Endometrial microvascular endothelial cells (primary cell): ENCODE results near the gene CENPB. TPM values are rescaled to one million over a fixed set of nuclear protein-coding genes. Genes with fewer than 3 reads are reported as not detected.
"Not testable (repeated sequence)": the region's sequence is repeated elsewhere in the genome, so short reads cannot be mapped to it uniquely, and the experiment has no call there.

ENCODE experiments used
- in situ Hi-C: cut with HindIII; loops from 2 replicates; pipeline ENCODE4 v1.10.0; 2017; ENCODE audit warnings: low sequenced_read_pairs, low pct_unique_long_range_greater_than_20kb; ENCODE audit errors: inconsistent ontology term
- total RNA-seq: library from RNA; depleted of rRNA; stranded (reverse); fragments of >200 nt; gene quantifications from one replicate; pipeline ENCODE4 v1.2.3, GENCODE V29; 2015; ENCODE audit errors: inconsistent ontology term

The CENPB gene
- total RNA-seq, 1 donor from 2014 or later = 105 TPM

DNA sequence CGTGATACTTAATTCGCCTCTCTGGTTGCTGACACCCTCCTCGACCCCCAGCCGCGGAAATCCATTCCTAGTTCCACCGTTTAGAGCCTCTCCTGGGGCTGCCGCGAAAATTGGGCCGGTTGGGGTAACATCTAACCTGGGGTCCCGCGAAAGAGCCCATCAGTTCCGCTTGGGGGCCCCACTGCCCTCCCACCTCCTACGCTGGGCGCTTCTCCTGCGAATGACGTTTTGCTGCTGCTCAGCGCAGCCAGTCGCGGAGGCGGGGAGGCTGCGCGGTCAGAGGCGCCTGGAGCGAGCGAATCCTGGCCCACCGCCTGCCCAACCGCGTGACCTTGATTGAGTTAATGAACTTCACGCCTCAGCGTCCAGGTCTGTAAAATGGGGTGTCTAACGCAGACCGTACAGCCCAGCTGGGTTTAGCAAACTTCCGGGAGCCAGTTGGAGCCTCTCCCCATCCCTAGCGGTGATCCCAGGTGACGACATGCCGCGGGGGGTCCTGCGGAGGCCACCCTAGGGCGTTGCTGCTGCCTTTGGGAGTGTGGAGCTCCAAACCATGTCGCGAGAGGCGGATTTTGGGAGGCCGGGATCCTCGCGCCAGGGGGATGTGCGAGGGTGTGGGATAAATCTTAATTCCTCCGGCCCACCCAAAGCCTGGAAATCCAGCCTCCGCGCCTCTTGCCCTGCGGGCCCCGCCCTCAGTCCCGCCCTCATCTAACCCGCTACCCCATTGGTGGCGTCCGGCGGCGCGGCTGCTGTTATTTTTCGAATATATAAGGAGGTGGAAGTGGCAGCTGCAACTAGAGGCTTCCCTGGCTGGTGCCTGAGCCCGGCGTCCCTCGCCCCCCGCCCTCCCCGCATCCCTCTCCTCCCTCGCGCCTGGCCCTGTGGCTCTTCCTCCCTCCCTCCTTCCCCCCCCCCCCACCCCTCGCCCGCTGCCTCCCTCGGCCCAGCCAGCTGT lies 9.2 kb upstream of the CENPB start, which contains the start of gene CDC25B:
Gene CDC25B, plus strand, starts transcription at position 800 of the 958 bp plus-strand sequence. CDS start 222 bp downstream, outside the sequence.
- in situ Hi-C loops = no loop called here

DNA sequence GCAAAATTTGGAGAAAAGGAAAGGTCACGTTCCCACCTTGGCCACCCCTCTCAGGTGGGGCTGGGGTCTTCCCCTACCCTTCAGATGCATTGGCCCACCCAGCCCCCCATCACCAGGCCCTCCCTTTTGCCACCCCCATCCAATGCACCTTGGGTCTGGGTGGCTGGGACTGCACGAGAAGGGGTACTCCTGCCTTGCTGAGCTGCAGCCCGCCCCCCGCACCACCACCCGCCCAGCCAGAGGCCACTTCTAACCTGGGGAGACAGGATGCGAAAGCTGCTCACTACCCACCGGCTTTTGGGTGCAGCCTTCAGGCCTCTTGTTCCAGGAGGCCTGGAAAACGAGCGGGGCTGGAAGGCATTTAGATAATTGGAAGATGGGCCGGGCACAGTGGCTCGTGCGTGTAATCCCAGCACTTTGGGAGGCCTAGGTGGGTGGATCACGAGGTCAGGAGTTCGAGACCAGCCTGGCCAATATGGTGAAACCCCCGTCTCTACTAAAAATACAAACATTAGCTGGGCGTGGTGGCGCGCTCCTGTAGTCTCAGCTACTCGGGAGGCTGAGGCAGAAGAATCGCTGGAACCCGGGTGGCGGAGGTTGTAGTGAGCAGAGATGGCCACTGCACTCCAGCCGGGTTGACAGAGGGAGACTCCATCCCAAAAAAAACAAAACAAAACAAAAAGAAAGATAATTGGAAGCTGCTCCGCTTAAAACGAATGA lies 8.3 kb upstream of the CENPB start:
- in situ Hi-C loops = no loop called here

DNA sequence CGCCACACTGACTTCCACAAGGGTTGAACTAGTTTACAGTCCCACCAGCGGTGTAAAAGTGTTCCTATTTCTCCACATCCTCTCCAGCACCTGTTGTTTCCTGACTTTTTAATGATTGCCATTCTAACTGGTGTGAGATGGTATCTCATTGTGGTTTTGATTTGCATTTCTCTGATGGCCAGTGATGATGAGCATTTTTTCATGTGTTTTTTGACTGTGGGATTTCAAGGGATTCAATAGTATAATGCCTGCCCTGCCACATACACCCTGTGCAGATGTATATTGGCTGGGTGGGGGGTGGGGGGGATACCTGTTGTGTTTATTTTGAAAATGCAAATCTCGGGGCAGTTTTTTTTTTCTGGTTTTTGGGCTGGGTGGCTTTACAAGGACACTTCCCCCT lies 7.6 kb upstream of the CENPB start:
- in situ Hi-C loops = not testable (repeated sequence)

DNA sequence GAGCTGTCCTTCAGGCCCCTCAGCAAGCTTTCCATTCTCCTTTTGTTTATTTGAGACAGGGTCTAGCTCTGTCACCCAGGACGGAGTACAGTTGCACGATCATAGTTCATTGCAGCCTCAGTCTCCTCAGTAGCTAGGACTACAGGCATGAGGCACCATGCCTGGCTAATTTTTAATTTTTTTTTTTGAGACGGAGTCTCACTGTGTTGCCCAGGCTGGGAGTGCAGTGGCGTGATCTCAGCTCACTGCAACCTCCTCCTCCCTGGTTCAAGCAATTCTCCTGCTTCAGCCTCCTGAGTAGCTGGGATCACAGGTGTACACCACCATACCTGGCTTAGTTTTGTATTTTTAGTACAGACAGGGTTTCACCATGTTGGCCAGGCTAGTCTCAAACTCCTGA lies 2.7 kb upstream of the CENPB start:
- in situ Hi-C loops = not testable (repeated sequence)

GRCh38 chr20:3788685-3789155 lies 2.2 kb upstream of the CENPB start:
- in situ Hi-C loops = no loop called here

- in situ Hi-C loops = no loop called here
Measured at GRCh38 chr20:3787324-3788014, 929 bp upstream of the CENPB start.

GRCh38 chr20:3786126-3786484 lies 435 bp downstream of the CENPB start:
- in situ Hi-C loops = no loop called here

DNA sequence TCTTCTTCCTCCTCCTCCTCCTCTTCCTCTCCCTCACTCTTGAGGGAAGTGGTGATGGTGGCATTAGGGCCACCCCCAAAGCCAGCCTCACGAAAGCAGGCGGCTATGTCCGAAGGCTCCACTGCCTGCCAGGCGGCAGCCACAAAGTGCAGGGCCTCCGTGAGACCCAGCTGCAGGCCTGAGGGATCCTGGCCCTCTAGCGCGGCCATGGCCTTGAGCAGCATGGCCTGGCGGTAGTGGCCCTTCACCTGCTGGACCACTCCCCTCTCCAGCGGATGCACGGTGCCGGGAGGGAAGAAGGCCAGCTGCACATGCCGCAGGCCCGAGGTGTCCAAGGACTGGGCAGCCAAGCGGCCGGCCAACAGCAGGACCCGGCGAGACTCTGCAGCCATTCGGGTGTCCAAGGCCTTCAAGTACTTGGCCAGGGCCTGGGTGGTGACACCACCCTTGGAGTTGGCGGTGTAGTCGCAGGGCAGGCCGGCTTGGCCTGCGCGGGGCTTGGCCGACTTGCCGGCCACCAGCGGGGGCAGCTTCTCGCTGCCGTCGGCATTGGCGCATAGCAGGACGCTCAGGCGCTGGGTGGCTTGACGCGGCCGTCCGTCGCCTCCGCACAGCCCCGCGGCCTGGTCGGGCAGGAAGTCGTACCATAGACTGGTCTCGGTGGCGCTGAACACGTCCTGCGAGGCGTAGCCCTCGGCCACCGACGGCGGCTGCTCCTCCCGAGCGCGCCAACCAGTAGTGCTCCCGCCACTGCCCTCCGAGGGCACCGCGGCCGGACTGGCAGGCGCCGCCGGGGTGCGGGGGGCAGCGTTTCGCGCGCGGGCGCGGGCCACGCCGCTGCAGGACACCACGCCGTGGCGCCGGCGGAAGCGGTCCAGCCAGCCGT lies 1.1 kb downstream of the CENPB start:
- in situ Hi-C loops = no loop called here

- in situ Hi-C loops = no loop called here
Measured at GRCh38 chr20:3784863-3785239, 1.7 kb downstream of the CENPB start.

DNA sequence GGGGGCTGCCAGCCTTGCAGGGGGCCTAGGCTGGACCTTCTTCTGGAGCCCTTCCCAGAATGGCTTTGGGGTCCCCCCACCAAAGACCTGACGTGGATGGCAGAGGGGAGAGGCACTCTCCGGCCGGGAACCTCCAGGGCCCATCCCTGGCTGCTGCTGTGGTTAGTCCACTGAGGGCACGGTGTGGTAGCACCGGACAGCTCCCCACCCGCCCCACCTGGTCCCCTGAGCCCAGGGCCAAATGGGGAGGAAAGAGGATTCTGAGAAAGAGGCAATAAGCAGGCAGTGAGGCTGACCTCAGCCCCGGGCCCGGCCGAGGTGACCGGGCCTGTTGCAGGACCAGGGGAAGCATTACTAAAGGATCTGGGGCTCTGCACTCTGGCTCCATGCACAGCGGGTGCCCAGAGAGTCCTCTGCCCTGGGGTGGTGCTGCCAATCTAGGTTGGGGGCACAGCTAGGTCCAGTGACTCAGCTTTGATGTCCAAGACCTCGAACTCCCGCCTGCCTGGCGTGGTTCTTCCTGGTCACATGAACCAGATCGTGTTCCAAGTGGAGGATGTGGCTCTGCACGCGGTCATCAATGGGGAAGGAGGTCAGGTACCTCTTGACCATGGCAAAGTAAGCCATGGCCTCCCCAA lies 2.2 kb downstream of the CENPB start:
- in situ Hi-C loops = no loop called here

GRCh38 chr20:3783511-3784195 lies 2.9 kb downstream of the CENPB start:
- in situ Hi-C loops = no loop called here

DNA sequence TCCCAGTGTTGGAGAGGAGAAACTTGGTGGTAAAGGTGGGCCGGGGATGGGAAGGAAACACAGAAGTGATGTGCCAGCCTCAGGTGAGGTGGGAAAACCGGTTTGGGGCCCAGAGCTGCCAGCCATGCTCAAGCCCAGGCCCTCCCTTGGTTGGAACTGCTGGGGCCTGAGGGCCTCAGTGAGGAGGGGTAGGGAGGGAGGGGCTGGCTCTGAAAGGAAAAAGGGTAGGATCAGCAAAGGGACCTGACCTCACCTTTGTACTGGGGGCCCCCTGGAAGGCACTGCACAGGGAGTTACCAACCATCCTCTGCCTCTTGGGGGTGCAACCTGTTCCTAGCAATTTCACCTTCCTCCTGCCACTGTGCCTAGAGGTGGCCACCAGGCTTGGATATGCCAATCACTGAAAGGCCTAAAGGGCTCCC lies 3.5 kb downstream of the CENPB start:
- in situ Hi-C loops = no loop called here

DNA sequence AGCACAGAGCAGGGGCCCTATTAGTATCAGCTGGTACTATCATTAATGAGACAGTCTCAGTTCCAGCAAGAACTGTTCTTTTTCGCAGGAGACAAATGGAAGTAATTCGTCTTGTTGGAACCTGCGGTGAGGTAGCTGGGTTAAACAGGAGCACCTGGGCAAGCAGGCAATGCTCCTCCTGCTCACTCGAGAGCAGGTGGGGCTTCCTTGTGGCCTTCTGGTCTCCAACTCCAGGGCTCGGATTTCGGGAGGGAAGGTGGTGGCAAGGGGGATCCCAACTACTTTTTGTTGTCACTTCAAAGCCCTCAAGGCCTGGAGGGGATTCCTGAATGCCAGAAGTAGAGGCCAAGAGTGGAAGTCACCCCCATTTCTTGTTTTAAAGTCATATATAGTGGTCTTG lies 3.9 kb downstream of the CENPB start:
- in situ Hi-C loops = no loop called here

- in situ Hi-C loops = no loop called here
Measured at GRCh38 chr20:3781153-3781910, 5.2 kb downstream of the CENPB start, which contains the start of gene SPEF1. TSS of gene SPEF1 (minus strand) at chr20:3781448. CDS start at chr20:3781287, 161 bp downstream.

DNA sequence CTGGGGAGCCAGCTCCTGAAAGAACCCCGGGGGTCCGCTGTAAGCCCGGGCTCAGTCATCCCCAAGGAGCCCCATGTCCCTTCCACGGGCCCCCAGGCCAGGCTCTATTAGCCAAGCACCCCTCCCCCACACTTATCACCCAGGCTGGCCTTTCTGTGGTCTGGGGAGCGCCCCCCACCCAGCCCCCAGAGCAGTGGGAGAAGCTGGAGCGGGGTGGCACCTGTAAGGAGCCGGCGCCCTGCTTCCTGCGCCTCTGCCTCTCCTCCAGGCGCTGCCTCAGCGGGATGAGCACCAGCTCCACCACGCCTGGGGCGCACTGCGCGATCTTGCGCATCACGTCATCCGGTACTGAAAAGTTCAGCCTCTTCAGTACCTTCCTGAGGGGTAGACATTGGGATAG lies 7.6 kb downstream of the CENPB start:
- in situ Hi-C loops = no loop called here

DNA sequence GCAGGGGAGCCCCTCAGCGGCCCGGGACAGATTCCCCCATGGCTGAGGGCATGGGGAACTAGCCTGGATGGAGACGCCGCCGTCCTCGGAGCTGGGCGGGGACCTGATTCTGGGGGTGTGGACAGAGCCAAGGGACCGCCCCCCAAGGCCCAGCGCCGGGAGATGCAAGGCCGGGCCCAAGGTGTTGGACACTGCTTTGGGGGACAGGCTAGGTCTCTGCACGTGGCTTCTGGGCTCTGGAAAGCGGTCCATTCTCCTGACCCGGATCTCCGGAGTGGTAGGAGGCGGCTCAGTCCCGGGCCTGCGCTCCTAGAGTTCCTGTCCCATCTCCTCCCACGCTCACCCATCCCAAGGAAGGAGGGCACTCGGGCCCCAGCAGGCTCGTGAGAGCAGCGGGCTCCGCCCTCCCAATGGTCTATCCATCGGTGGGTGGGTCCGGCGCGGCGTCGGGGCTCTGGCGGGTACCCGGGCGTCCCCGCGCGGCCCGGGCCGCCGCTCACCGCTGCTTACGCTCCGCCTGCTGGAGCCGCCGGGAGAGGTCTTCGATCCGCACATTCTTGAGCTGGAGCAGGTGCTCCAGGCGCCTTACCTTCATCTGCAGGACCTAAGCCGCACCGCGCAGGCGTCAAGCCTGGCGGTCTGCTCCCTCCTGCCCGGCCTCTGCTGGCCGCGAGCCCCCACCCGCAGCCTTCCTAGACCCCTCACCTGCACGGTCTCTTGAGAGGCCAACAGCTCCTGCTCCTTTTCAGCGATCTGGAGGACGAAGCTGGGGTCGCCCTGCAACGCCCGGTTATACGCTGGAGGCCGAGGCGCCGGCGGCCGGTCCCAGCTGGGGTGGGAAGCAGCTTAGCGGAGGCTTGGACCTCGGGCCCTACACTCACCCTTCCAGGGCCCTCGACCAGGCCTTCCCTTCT lies 8.6 kb downstream of the CENPB start:
- in situ Hi-C loops = no loop called here
